ENCODE data around the gene ESPN.

Gene ESPN

DNA sequence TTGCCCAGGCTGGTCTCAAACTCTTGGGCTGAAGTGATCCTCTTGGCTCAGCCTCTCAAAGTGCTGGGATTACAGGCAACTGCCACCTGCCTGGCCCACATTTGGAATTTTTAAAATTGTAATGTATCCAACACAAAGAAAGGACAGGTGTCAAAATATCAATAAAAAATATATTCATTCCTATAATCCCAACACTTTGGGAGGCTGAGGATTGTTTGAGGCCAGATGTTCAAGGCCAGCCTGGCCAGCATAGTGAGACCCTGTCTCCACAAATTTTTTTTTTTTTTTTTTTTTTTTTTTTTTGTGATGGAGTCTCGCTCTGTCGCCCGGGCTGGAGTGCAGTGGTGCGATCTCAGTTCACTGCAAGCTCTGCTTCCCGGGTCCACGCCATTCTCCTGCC, 14.8 kb upstream of the ESPN start:
- no peak for DNase-seq (ENCODE audit: low read depth in 4 of 4, low spot score in 1 of 4)

DNA sequence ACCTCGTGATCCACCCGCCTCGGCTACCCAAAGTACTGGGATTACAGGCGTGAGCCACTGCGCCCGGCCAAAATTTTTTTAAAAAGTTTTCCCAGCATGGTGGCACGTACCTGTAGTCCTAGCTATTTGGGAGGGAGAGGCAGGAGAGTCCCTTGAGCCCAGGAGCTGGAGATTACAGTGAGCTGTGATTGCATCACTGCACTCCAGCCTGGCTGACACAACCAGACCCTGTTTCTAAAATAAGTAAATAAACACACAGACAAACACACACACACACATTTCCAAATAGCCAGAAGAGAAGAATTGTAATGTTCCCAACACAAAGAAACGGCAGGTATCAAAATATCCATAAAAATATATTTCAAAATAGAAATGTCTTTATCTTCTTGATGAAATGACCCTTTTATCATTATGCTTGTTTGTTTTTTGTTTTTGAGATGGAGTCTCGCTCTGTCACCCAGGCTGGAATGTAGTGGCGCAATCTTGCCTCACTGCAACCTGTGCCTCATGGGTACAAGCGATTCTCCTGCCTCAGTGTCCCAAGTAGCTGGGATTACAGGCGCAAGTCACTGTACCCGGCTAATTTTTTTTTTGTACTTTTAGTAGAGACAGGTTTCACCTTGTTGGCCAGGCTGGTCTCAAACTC, 14.2 kb upstream of the ESPN start:
- DNase-seq (ENCODE audit: low read depth in 4 of 4, low spot score in 1 of 4) = no peak

DNA sequence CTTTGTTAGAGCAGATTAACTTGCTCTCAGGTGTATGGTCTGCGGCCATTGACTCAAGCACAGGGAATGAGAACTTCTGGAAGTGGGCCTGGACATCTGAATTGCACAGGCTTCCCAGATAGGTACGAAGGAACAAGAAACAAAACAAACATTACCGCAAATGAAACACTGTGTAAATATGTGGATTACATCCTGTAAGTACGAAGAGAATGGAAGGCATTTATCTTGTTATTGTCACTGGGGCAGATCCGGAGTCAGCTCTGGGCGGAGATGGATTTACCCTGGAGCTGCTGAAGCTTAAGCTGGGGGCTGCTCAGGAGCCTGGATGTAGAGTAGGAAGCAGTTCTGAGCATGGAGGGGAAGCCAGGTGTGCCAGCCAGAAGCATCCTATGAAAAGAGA, 11.7 kb upstream of the ESPN start:
- no peak for DNase-seq (ENCODE audit: low read depth in 4 of 4, low spot score in 1 of 4)

DNA sequence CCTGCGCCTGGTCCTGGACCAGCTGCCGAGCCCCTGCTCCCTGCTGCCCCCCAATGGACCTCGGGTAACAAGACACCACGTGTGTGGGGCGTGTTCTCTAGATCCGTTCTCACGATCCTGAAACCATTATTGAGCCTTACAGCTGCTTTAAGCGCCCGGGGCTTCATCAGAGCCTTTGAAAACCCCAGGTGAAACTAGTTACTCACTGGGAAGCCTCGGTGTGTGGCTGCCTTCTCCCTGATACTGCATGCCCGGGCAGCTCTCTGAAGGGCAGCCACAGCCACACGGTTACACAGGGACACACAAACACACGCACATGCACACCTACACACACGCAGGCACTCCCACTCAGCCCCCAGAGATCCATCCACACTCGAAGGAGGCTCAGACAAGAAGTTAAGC, 10.1 kb upstream of the ESPN start:
- peak in 2 of 4 experiments; percentile 28 to 32 for DNase-seq (ENCODE audit: low read depth in 4 of 4, low spot score in 1 of 4)

DNA sequence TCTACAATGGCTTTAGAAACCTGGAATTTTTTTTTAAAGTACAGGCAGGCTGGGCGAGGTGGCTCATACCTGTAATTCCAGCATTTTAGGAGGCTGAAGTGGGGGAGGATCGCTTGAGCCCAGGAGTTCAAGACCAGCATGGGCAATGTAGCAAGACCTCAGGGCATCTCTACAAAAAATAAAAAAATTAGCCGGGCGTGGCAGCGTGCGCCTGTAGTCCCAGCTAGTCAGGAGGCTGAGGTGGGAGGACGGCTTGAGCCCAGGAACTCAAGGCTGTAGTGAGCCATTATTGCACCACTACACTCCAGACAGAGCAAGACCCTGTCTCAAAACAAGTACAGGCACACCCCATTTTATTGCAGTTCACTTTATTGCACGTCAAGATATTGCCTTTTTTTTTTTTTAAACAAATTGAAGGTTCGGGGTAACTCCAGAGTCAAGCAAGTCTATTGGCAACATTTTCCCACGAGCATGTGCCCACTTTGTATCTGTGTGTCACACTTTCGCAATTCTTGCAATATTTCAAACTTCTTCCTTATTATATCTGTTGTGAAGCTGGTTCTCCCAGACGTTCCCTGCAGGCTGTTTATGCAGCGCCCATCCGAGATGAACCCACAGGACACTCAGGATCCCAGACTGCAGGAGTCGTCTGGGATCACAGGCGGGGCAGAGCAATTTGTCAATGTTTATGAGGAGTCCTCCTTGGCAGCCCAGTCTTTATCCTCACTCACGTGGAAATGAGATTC, 9.5 kb upstream of the ESPN start:
- no peak for DNase-seq (ENCODE audit: low read depth in 4 of 4, low spot score in 1 of 4)

DNA sequence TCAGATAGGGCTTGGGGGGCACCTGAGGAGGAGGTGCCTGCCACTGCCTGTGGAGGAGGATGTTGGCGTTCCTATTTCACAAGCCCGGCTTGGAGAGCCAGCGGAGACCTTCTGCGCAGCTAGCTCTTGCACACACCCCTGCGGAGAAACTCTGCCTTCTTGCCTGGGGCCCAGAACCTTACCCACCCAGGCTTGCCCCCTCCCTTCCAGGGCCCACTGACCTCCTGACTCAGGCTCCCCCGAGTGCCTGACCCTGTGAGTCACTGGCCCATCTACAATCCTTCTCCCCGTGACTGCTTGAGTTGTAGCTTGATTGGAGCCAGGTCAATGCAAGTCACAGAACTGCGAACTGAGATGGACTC, 8.3 kb upstream of the ESPN start:
- DNase-seq (ENCODE audit: low read depth in 4 of 4, low spot score in 1 of 4) = no peak

DNA sequence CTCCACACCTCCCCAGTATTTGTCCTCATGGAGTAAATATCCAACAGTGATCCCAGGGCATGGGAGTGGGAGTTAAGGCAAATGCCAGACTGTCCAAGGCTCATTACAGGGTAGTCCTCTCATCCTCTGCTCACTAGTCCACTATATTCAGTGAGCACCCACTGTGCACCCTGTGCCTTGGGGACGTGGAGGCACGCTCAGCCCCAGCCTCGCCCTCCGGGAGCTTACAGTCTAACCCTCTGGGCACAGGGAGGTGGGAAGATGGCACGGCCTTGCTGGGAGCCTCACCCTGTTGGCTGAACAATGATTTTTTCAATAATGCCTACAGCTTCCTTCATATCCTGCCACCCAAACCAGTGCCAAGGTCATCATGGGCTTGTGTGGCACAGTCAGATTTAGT, 7.7 kb upstream of the ESPN start:
- no peak for DNase-seq (ENCODE audit: low read depth in 4 of 4, low spot score in 1 of 4)

DNA sequence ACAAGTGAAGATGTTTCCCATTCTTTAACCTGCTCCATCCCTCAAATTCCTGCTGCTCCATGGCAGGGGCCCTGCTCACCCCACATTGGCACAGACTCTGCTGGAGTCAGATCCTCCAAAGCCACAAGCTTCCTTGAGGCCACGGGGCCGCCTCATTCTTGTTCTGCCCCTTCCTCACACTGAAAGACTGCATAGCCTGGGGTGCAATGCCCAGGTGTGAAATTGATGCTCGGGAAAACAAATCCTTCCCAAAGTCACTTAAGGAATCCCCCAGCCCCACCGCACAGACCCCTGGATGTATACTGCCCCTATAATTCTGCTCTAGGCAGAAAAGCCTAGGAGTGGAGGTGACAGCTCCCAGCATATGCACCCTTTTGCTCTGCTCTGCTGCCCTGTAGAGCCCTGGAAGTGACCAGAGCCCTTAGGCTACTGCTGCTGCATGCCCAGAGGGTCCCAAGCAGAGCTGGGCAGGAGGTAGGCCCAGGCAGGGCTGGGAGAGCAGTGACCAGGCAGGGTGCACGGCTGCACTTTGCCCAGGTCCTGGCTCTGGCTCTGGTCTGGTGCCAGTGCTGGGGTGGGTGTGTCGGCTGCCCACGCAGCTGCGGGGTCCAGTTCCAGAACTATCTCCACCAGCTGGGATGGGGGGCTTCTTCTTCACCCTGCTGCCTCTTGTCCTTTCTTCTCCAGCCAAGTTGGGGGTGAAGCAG, 6.5 kb upstream of the ESPN start:
- DNase-seq (ENCODE audit: low read depth in 4 of 4, low spot score in 1 of 4) = no peak

DNA sequence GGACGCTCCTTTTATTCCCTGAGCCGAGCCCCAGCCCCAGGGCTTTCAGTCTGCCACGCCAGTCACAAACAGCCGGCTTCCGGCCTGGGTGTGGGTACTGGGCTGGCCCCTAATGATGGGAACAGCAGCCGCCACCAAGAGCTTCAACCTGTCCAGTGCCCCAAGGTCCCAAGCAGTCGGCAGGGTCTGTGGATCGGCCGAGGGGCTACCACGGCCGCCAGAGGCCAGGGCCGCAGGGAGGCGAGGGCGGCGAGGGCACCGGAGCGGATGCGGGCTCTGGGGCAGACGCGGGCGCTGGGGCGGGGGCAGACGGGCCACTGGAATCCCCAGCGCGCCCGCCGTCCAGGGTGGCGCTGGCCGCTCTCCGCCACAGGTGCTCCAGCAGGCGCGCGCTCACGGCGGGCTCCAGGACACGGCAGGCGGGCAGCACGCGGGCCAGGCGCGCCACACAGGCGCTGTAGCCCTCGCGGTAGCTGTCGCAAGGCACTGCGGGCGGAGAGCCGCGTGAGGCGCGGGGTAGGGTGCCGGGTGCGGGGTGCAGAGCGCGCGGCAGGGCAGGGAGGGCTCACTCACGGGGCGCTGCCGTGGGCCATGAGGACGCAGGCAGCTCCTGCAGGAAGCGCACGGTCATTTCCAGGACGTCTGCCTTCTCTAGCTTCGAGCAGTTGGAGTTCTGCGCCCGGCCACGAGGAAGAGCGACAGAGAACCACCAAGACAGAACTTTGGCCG, 5.7 kb upstream of the ESPN start:
- DNase-seq (ENCODE audit: low read depth in 4 of 4, low spot score in 1 of 4) = no peak

DNA sequence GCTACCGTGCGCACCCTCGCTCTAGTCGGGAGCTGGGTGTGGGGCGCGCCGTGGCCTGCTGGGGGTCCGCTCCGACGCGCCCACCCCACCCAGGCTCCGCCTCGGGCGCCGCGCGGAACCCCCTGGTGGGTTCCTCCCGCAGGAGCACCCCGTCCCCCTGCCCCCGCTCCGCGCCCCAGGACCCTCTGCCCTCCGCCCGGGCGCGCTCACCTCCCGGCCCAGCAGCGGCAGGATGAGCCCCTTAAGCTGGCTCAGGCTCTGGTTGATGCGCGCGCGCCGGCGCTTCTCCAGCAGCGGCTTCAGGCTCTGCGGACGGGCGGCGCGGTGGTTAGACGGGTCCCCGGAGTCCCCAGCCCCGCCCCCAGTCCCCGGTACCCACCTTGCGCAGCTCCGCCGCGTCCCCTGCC, 5.2 kb upstream of the ESPN start:
- no peak for DNase-seq (ENCODE audit: low read depth in 4 of 4, low spot score in 1 of 4)

DNA sequence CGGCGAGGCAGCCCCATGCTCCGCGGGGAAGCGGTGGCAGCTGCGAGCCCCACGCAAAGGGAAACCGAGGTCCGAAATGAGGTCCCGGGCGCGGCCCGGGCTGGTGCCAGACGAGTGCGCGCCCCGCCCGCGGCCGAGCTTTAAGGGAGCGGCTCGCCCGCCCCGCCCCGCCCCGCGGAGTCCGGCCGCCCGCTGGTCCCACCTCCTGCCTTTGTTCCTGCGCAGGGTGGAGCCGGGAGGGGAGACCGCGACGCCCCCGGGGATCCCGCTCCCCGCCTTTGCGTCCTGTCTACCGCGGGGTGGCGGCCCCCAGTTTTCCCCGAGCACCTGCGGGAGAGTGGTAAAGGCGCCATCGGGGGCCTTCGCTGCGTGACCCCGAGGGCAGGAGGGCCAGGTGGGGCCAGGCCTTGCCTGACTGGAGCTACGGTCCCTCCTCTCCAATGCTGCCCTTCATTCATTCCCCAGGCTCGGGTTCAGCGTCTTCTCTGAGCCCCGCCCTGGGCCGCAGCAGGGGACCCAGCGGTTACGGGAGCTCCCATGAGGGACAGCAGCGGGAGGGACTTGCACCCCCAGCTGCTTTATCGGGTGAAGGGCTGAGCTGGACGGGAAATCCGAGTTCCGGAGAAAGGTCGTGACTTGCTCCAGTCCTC, 4.6 kb upstream of the ESPN start, which contains the start of gene HES2:
HES2 (minus strand) TSS at position 116 of the 650 bp plus-strand sequence; CDS start at position 17, 99 bp downstream.
- no peak for DNase-seq (ENCODE audit: low read depth in 4 of 4, low spot score in 1 of 4)

DNA sequence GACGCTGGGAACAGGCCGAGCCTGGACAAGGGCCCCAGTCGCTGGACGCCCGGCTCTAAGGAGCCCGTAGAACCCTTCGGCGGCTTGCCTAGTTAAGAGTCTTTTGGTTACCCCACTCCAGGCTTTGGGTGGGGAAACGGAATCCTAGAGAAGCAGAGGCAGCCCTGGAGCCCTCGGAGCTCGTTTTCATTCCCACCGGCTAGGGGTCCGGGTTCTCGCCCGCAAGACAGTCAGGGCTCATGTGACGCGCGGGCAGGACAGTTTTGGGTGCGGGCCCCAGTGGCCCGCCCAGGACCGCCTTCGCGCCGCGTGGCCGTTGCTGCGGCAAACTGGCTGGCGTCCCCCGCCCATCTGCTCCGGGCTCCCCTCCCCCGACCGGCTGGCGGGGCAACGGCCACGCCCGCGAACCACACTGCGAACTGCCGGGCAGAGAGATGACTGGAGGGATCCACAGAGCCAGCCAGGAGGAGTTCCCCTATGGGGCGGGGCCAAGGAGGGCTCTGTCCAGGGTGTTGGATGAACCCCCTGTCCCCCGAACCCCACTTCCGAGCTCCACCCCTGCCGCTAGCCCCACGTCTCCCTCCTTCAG, 4.0 kb upstream of the ESPN start:
- DNase-seq (ENCODE audit: low read depth in 4 of 4, low spot score in 1 of 4) = no peak

DNA sequence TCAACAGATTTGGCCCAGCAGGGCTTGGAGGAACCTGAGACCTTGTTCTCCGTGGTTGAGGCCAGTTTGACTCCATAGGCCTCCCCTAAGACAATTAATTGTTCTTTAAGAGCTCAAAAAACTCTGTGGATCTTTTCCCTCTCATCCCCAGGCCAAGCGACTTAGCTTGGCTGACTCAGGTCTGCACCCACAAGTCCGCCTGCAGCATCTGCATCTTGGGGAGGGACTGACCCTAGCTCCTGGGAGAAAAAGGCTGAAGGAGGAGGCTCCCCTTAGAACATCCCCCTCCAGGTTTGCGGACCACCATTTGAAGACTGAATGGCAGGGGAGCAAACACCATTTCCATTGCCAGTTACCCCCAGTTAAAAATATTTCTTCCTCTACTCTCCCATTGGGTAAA, 3.3 kb upstream of the ESPN start:
- DNase-seq (ENCODE audit: low read depth in 4 of 4, low spot score in 1 of 4) = no peak

DNA sequence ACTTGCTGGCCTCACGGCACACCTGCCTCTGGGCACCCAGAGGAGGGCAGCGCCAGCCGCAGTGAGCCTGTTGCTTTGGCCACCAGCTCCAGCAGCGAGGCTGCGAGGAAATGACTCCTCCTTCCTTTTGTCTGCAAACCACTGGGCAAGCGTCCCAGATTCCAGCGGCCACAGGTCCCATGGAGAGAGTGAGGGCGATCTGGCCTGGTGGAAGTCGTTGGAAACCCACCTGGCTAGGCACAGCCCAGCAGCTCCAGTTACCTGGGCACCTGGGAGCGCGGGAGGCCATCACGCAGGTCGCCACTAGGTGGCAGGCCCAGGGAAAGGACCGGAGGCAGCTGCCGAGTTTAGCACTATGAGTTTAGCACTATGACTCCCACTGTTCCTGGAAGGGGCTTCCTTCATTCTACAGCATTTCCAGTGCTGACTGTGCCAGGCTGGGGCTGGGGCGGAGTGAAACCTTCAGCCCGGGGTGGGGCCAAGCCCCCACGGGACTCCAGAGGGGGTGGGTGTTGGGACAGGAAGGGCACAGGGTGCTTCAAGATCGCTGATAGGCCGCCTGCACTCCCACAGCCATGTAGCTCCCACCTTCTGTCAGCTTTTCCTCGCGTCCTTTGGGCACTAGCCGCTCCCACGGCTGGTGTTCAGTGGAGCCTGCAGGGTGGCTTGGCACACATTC, 1.1 kb upstream of the ESPN start:
- DNase-seq (ENCODE audit: low read depth in 4 of 4, low spot score in 1 of 4) = peak; percentile 42 to 62 (median 48)

DNA sequence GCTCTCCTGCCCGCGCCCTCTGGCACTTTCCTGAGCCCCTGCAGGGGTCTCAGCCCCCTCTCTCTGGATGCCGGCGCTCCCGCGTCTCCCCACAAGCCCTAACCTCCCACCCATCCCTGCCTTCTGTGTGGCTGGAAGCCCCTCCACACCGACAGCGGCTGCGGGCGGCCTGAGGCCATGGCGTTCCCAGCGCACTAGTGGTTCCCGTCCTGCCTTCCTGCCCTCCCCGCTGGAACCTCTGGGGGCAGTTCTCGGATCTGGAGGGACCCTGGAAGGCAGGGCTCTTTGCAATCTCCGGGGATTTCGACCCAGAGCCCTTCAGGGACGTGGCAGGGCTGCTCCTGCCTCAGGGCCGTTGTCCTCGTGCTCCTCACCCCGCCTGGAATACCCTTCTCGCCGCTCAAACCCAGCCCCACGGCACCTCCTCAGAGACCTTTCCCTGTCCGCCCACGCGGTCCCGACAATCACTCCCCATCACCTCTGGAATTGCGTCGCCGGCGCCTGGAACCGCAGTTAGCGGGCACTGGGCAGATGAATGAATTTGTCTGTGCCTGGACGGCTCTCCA, 493 bp upstream of the ESPN start:
- no peak for DNase-seq (ENCODE audit: low read depth in 4 of 4, low spot score in 1 of 4)

DNA sequence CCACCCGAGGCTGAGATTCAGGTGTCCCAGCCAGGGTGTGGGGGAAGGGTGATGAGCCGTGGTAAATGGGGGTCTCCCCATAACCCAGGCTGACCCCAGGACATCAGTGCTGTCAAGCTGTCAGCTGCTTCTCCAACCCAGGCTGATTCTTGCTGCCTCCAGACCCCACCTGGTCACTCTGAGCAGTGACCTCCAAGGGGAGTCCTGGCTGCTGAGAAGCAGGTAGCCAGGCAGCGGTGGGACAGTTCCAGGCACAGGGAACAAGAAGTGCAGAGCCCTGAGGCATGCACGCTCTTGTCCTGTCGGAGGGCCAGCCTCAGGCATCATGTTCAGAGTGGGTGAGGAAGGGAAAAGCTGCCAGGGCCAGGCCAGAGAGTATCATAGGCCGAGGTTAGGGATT, 1.1 kb downstream of the ESPN start:
- DNase-seq (ENCODE audit: low read depth in 4 of 4, low spot score in 1 of 4) = no peak

DNA sequence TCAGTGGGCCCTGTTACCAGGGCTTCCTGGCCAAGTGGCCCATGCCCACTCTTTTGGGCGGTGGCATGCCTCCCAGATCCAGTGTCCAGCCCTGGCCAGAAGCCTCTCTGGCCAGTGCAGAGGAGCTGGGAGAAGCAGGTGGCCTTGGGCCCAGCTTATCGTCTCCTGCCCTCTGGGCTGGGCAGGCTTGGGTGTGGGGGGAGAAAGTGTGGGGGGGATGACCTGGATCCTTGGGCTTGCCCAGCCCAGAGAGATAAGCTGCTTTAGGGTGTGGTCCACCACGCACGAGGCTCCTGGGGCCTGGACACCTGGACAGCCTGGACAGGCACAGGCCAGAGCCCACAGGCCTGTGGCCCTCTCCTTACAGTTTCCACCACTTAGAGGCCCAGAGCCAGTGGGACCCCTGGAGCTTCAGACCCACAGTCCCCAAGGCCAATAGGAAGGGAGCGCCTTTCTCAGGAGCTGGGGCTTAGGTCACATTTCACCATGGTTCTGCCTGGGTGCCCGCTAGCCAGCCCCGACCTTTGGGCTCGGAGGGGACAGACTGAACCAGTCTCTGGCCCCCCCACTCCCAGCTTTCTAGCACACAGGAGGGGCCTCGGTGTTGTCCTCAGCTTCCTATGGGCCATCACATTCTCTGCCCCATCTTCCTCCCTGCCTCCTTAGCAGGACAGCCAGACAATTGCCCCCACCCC, 1.8 kb downstream of the ESPN start:
- no peak for DNase-seq (ENCODE audit: low read depth in 4 of 4, low spot score in 1 of 4)

DNA sequence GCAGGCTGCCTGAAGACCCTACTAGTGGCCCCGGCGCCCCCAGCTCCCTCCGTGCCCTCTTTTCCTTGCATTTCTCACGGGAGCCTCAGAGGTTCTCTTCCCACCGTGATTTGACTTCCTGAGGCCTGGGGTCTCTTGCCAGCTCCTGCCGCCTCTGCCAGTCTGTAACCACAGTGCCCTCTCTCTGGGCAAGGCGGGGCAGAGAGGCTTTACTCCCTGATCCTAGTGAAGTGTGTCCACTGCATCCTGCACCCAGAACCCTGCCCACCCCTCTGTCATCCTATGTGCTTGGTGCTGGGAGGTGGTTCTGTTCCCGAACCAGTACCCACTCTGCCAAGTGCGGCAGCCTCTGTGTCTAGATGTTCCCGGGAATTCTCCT, 2.4 kb downstream of the ESPN start:
- DNase-seq (ENCODE audit: low read depth in 4 of 4, low spot score in 1 of 4) = no peak
